Fibroblast of lung (primary cell): ENCODE results near the gene GJB5. TPM values are rescaled to one million over a fixed set of nuclear protein-coding genes. Genes with fewer than 3 reads are reported as not detected.

Experiments
- DNase-seq, 2 donors: peaks; one replicate each; pipeline versions ENCODE4 v3.0.0 to v3.0.0-alpha.2; 2010; ENCODE audit warnings: low read depth in 2 of 2
- H2AFZ ChIP-seq: 2 replicates; pipeline ENCODE4 v1.5.1; 2012; ENCODE audit warnings: low read length, control low read depth, inconsistent platforms
- H3K27ac ChIP-seq: 2 replicates; pipeline ENCODE4 v1.5.1; 2011; ENCODE audit warnings: low read length, control low read depth; ENCODE audit not compliant: insufficient read depth
- H3K27me3 ChIP-seq: 2 replicates; pipeline ENCODE4 v1.5.1; 2011; ENCODE audit warnings: mild to moderate bottlenecking, low read length; ENCODE audit not compliant: control insufficient read depth, insufficient read depth
- H3K36me3 ChIP-seq: 2 replicates; pipeline ENCODE4 v1.5.1; 2011; ENCODE audit warnings: low read length; ENCODE audit not compliant: control insufficient read depth, insufficient read depth
- H3K4me1 ChIP-seq: 2 replicates; pipeline ENCODE4 v1.5.1; 2011; ENCODE audit warnings: low read length; ENCODE audit not compliant: control insufficient read depth, insufficient read depth; ENCODE audit errors: extremely low read depth
- H3K4me2 ChIP-seq: 2 replicates; pipeline ENCODE4 v1.5.1; 2011; ENCODE audit warnings: low read length, control low read depth; ENCODE audit not compliant: insufficient read depth; ENCODE audit errors: extremely low read depth
- H3K4me3 ChIP-seq, 4 experiments: fragments of 200-600 bp in 1 of 4; sonication (generic) in 1 of 4; replicated peaks in 1 of 4; 2 replicates each; pipeline ENCODE4 v1.5.1; 2011 to 2016; ENCODE audit warnings: low read length in 4 of 4, low read depth in 3 of 4, mild to moderate bottlenecking in 3 of 4, control low read depth in 2 of 4, inconsistent platforms in 1 of 4, mixed read lengths in 1 of 4; ENCODE audit not compliant: insufficient read depth in 1 of 4; ENCODE audit errors: control extremely low read depth in 1 of 4
- H3K79me2 ChIP-seq: 2 replicates; pipeline ENCODE4 v1.5.1; 2012; ENCODE audit warnings: mild to moderate bottlenecking, low read length, inconsistent platforms; ENCODE audit not compliant: control insufficient read depth, insufficient read depth
- H3K9ac ChIP-seq: 2 replicates; pipeline ENCODE4 v1.5.1; 2011; ENCODE audit warnings: mild to moderate bottlenecking, low read length, control low read depth; ENCODE audit not compliant: insufficient read depth
- H3K9me3 ChIP-seq: 2 replicates; pipeline ENCODE4 v1.5.1; 2012; ENCODE audit warnings: low read depth, low read length; ENCODE audit not compliant: control insufficient read depth, insufficient read depth
- H4K20me1 ChIP-seq: 2 replicates; pipeline ENCODE4 v1.5.1; 2011; ENCODE audit warnings: low read length; ENCODE audit not compliant: control insufficient read depth, insufficient read depth; ENCODE audit errors: extremely low read depth
- CTCF ChIP-seq, 2 donors: IDR thresholded peaks in 1 of 2; conservative IDR thresholded peaks in 1 of 2; 1 replicate in 1 of 2; 2 replicates in 1 of 2; pipeline ENCODE4 v1.5.1; 2011 to 2012; ENCODE audit warnings: low read length in 2 of 2, control low read depth in 1 of 2, inconsistent platforms in 1 of 2, low read depth in 1 of 2, mild to moderate bottlenecking in 1 of 2
- EZH2 ChIP-seq: IDR thresholded peaks from 2 replicates; pipeline ENCODE4 v1.5.1; 2012; ENCODE audit warnings: low read length, control low read depth, mild to moderate bottlenecking; ENCODE audit errors: missing control alignments
- polyA plus RNA-seq, 2 donors: library from polyadenylated mRNA; depleted of rRNA in 1 of 2; stranded (reverse) in 1 of 2; unstranded in 1 of 2; fragments of >200 nt; gene quantifications; 2 replicates each; pipeline ENCODE4 v1.2.1, GENCODE V29; 2011 to 2012; ENCODE audit warnings: missing spikeins in 1 of 2
- total RNA-seq: library from RNA; depleted of rRNA; stranded (reverse); fragments of >200 nt; gene quantifications from 2 replicates; pipeline ENCODE4 v1.2.1, GENCODE V29; 2014

The GJB5 gene
- total and polyA plus RNA-seq, 2 donors (not counting 1 experiment from before 2014, with no cell fraction given) = not detected

- no peaks in the 10 kb centered on the region for H3K4me1 ChIP-seq
- TF ChIP-seq EZH2 = no peak
- no peak for TF ChIP-seq CTCF (conservative IDR thresholded peaks at IDR 0.05 in 1 of 2, IDR thresholded peaks at IDR 0.05 in 1 of 2; ENCODE audit: low read depth in 1 of 2, low read length in 2 of 2)
- no peak overlapping the region for H3K4me3 ChIP-seq
- H2AFZ ChIP-seq = no peak overlapping the region
- no peaks in the 10 kb centered on the region for H3K79me2 ChIP-seq
- no peak overlapping the region for H3K4me2 ChIP-seq
- no peaks in the 10 kb centered on the region for H3K27me3 ChIP-seq
- no peak for DNase-seq
- no peaks in the 10 kb centered on the region for H3K36me3 ChIP-seq
- H3K9ac ChIP-seq = no peak overlapping the region
- no peaks in the 10 kb centered on the region for H4K20me1 ChIP-seq
- no peak overlapping the region for H3K27ac ChIP-seq
- no peaks in the 10 kb centered on the region for H3K9me3 ChIP-seq
These were observed 10.0 kb upstream of the GJB5 start for GRCh38 chr1:34744851-34745250.

DNA sequence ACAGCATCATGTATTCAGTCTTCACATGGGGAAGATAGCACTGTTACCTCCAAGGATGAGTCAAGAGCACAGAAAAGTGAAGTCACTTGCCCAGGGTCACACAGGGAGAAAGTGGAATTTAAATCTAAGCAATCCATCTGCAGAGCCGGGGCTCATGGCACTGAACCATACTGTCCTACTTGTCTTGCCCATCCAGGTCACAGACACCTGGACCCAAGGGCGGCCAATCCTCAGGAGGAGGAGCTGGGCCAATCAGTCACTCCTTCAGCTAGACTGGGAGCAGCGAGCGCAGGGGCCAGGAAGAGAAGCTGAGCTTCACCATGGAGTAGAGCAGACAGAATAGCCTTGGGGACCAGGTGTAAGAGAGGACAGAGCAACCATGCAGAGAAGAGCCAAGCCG, 9.2 kb upstream of the GJB5 start:
- H3K79me2 ChIP-seq = no peaks in the 10 kb centered on the region
- no peak overlapping the region for H2AFZ ChIP-seq
- no peak overlapping the region for H3K9ac ChIP-seq
- DNase-seq = no peak
- no peaks in the 10 kb centered on the region for H3K36me3 ChIP-seq
- H4K20me1 ChIP-seq = no peaks in the 10 kb centered on the region
- H3K4me3 ChIP-seq = no peak overlapping the region
- H3K4me1 ChIP-seq = no peaks in the 10 kb centered on the region
- H3K9me3 ChIP-seq = no peaks in the 10 kb centered on the region
- H3K27me3 ChIP-seq = no peaks in the 10 kb centered on the region
- no peak overlapping the region for H3K27ac ChIP-seq
- TF ChIP-seq EZH2 (no peak), CTCF (conservative IDR thresholded peaks at IDR 0.05 in 1 of 2, IDR thresholded peaks at IDR 0.05 in 1 of 2; ENCODE audit: low read depth in 1 of 2, low read length in 2 of 2) (no peak)
- H3K4me2 ChIP-seq = no peak overlapping the region

DNA sequence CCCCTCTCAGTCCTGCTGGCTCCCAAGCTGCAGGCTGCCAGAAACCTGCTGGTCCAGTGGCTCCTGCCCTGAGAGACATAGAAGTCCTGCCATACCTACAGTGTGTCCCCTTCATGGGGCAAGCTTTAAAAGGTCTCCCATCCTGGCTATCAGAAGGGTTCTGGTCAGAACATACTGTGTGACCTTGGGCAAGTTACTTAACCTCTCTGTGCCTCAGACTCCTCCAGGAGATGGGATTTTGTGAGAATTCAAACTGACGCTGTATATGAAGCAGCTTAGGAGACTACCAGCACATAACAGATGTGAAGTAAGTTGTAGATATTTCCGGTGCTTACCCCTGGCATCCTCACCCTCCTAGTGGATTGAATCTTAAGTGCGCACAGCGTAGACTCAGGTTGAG, 8.7 kb upstream of the GJB5 start:
- no peak overlapping the region for H3K4me2 ChIP-seq
- no peak for DNase-seq
- no peaks in the 10 kb centered on the region for H4K20me1 ChIP-seq
- H3K27me3 ChIP-seq = no peaks in the 10 kb centered on the region
- no peaks in the 10 kb centered on the region for H3K4me1 ChIP-seq
- TF ChIP-seq EZH2 (no peak), CTCF (conservative IDR thresholded peaks at IDR 0.05 in 1 of 2, IDR thresholded peaks at IDR 0.05 in 1 of 2; ENCODE audit: low read depth in 1 of 2, low read length in 2 of 2) (no peak)
- H3K36me3 ChIP-seq = no peaks in the 10 kb centered on the region
- H3K27ac ChIP-seq = no peak overlapping the region
- no peak overlapping the region for H2AFZ ChIP-seq
- no peaks in the 10 kb centered on the region for H3K79me2 ChIP-seq
- no peak overlapping the region for H3K4me3 ChIP-seq
- no peak overlapping the region for H3K9ac ChIP-seq
- no peaks in the 10 kb centered on the region for H3K9me3 ChIP-seq
